ENCODE measurements around the gene SPEF2.

DNA sequence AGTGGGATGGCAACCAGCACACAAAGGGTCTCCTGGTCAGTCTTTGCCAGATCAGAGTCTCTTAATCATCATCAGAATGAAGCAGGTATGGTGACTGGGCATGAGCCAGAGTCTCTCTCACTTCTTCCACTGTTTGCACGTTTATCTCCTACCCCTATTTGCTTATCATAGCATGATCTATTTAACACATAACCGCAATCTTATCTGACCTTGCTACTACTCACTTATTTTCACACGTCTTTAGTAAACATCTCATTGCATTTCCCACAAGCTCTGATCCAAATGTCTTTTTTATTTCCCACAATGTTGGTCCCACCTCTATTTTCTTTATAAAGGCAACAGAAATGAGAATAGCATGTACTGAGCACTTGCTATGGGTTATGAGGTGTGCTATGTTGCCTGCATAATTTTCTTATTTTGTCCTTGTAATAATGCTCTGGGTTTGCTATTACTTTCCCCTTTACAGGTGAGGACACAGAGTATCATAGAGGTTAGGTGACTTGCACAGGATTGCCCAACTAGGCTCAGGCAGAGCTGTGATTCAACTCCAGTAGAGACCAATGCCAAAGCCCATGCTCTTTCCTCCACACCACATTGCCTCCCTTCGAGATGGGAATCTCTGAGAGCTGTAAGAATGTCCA, 199.3 kb downstream of the SPEF2 start:
- TF ChIP-seq, protein P1, sequence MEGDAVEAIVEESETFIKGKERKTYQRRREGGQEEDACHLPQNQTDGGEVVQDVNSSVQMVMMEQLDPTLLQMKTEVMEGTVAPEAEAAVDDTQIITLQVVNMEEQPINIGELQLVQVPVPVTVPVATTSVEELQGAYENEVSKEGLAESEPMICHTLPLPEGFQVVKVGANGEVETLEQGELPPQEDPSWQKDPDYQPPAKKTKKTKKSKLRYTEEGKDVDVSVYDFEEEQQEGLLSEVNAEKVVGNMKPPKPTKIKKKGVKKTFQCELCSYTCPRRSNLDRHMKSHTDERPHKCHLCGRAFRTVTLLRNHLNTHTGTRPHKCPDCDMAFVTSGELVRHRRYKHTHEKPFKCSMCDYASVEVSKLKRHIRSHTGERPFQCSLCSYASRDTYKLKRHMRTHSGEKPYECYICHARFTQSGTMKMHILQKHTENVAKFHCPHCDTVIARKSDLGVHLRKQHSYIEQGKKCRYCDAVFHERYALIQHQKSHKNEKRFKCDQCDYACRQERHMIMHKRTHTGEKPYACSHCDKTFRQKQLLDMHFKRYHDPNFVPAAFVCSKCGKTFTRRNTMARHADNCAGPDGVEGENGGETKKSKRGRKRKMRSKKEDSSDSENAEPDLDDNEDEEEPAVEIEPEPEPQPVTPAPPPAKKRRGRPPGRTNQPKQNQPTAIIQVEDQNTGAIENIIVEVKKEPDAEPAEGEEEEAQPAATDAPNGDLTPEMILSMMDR (IDR thresholded peaks at IDR 0.05): no peak
- no peak for TF ChIP-seq POLR2A (IDR thresholded peaks at IDR 0.05)
